CD14-positive monocyte (primary cell): Measurements from ENCODE around the gene SNAI3. TPM values are rescaled to one million over a fixed set of nuclear protein-coding genes. Genes with fewer than 3 reads are reported as not detected.

Experiments used
- DNase-seq, 3 donors: peaks; one replicate each; pipeline ENCODE4 v3.0.0-alpha.2; 2011 to 2022
- H2AFZ ChIP-seq: 2 replicates; pipeline ENCODE4 v1.6.0; 2012; ENCODE audit warnings: mild to moderate bottlenecking, low read depth, low read length, inconsistent platforms; ENCODE audit not compliant: insufficient read depth, poor library complexity, severe bottlenecking
- H3K27ac ChIP-seq, 2 donors: 1 replicate in 1 of 2; 2 replicates in 1 of 2; pipeline ENCODE4 v1.5.1; 2012 to 2013; ENCODE audit warnings: low read length in 2 of 2, control low read depth in 1 of 2, inconsistent platforms in 1 of 2, low read depth in 1 of 2, mild to moderate bottlenecking in 1 of 2
- H3K27me3 ChIP-seq, 2 donors: one replicate each; pipeline versions ENCODE4 v1.6.0 to v1.6.1; 2011 to 2013; ENCODE audit warnings: low read length in 2 of 2; ENCODE audit not compliant: control insufficient read depth in 2 of 2, insufficient read depth in 2 of 2
- H3K36me3 ChIP-seq, 2 donors: replicated peaks in 1 of 2; 1 replicate in 1 of 2; 2 replicates in 1 of 2; pipeline versions ENCODE4 v1.5.1 to v1.6.1; 2012 to 2013; ENCODE audit warnings: low read length in 2 of 2, control low read depth in 1 of 2, inconsistent platforms in 1 of 2, mild to moderate bottlenecking in 1 of 2; ENCODE audit not compliant: insufficient read depth in 2 of 2, control insufficient read depth in 1 of 2
- H3K4me1 ChIP-seq, 2 donors: 1 replicate in 1 of 2; 2 replicates in 1 of 2; pipeline versions ENCODE4 v1.5.1 to v1.6.1; 2012 to 2013; ENCODE audit warnings: low read length in 2 of 2, control low read depth in 1 of 2, inconsistent platforms in 1 of 2, mild to moderate bottlenecking in 1 of 2, moderate library complexity in 1 of 2; ENCODE audit not compliant: insufficient read depth in 2 of 2, control insufficient read depth in 1 of 2
- H3K4me2 ChIP-seq: replicated peaks from 2 replicates; pipeline ENCODE3; 2012; ENCODE audit warnings: low read length, moderate library complexity, mild to moderate bottlenecking; ENCODE audit not compliant: poor library complexity, severe bottlenecking; ENCODE audit errors: extremely low read depth
- H3K4me3 ChIP-seq, 3 experiments: fragments of 200-600 bp in 1 of 3; sonication (generic) in 1 of 3; replicated peaks in 1 of 3; 1 replicate in 2 of 3; 2 replicates in 1 of 3; pipeline ENCODE4 v1.5.1; 2011 to 2013; ENCODE audit warnings: low read length in 3 of 3, mild to moderate bottlenecking in 3 of 3, control low read depth in 2 of 3, low read depth in 2 of 3, inconsistent platforms in 1 of 3, moderate library complexity in 1 of 3
- H3K79me2 ChIP-seq: 2 replicates; pipeline ENCODE4 v1.6.0; 2012; ENCODE audit warnings: mild to moderate bottlenecking, control low read depth, inconsistent platforms, low read length, moderate library complexity; ENCODE audit not compliant: insufficient read depth
- H3K9ac ChIP-seq: 2 replicates; pipeline ENCODE4 v1.6.0; 2017; ENCODE audit warnings: low read length, mild to moderate bottlenecking; ENCODE audit not compliant: insufficient read depth, poor library complexity, severe bottlenecking
- H3K9me3 ChIP-seq, 2 donors: replicated peaks in 1 of 2; 1 replicate in 1 of 2; 2 replicates in 1 of 2; pipeline versions ENCODE4 v1.5.1 to v1.6.1; 2012 to 2013; ENCODE audit warnings: low read length in 2 of 2, control low read depth in 1 of 2; ENCODE audit not compliant: control insufficient read depth in 1 of 2, insufficient read depth in 1 of 2
- H4K20me1 ChIP-seq: 2 replicates; pipeline ENCODE4 v1.6.0; 2012; ENCODE audit warnings: mild to moderate bottlenecking, low read length, control low read depth, moderate library complexity; ENCODE audit not compliant: insufficient read depth
- H3K27ac Mint-ChIP-seq, 7 donors: one replicate each; pipeline ENCODE4 v1.8.0; 2020; ENCODE audit warnings: mild to moderate bottlenecking in 7 of 7, mixed read lengths in 7 of 7, moderate library complexity in 6 of 7, inconsistent platforms in 2 of 7
- H3K27me3 Mint-ChIP-seq, 3 donors: one replicate each; pipeline ENCODE4 v1.8.0; 2021 to 2022; ENCODE audit warnings: low read depth in 3 of 3, mild to moderate bottlenecking in 3 of 3, mixed read lengths in 3 of 3, moderate library complexity in 3 of 3, inconsistent platforms in 1 of 3
- H3K36me3 Mint-ChIP-seq, 2 donors: one replicate each; pipeline ENCODE4 v1.8.0; 2020; ENCODE audit warnings: mixed read lengths in 2 of 2, inconsistent platforms in 1 of 2, mild to moderate bottlenecking in 1 of 2
- H3K4me1 Mint-ChIP-seq: one replicate; pipeline ENCODE4 v1.8.0; 2020; ENCODE audit warnings: mild to moderate bottlenecking, mixed read lengths
- H3K4me3 Mint-ChIP-seq, 2 donors: one replicate each; pipeline ENCODE4 v1.8.0; 2020; ENCODE audit warnings: mild to moderate bottlenecking in 2 of 2, mixed read lengths in 2 of 2, moderate library complexity in 1 of 2
- H3K9me3 Mint-ChIP-seq, 7 donors: one replicate each; pipeline ENCODE4 v1.8.0; 2020 to 2022; ENCODE audit warnings: mixed read lengths in 7 of 7, mild to moderate bottlenecking in 6 of 7, moderate library complexity in 6 of 7, inconsistent platforms in 2 of 7
- WGBS: methylation state at CpG from one replicate; pipeline ENCODE4 v1.1.5; 2013; ENCODE audit warnings: missing lambda C conversion rate; ENCODE audit not compliant: insufficient coverage; 5-methylcytosine and 5-hydroxymethylcytosine counted together
- intact Hi-C, 2 donors: fragments of 100-400 bp; cut with micrococcal nuclease; formaldehyde crosslinking; loops; one replicate each; pipeline versions ENCODE4 v1.15.0 to v1.15.1; 2023
- polyA plus RNA-seq, 3 donors: library from polyadenylated mRNA; depleted of rRNA in 1 of 3; unstranded in 2 of 3; stranded (reverse) in 1 of 3; fragments of 300-500 nt in 2 of 3; fragments of >200 nt in 1 of 3; fragmentation: Illumina TruSeq in 2 of 3; gene quantifications; 1 replicate in 2 of 3; 2 replicates in 1 of 3; pipeline ENCODE4 v1.2.3, GENCODE V29; 2012 to 2021
- TF ChIP-seq, protein P1 (sequence below): fragments of 200-600 bp; IDR thresholded peaks from one replicate; pipeline ENCODE4 v1.8.0; 2022; ENCODE audit warnings: antibody characterized with exemption, mild to moderate bottlenecking

SNAI3 gene
- polyA plus RNA-seq, 3 donors: 4.2 to 6.4 (median 5.3) TPM

- Mint-ChIP-seq H3K27me3 (peaks cover 0 to 2% (median 2%) of the 10 kb centered on the region in 3 donors), H3K4me1 (peaks cover 32% of the 10 kb centered on the region), H3K36me3 (peaks cover 24 to 43% of the 10 kb centered on the region in 2 donors), H3K4me3 (peak within 1 kb of the TSS; percentile 92 to 97), H3K27ac (peak within 1 kb of the TSS; percentile 93 to 96 (median 95)), H3K9me3 (peaks cover 0 to 2% (median 0%) of the 10 kb centered on the region in 7 donors)
- DNase-seq: peak; percentile 70 to 87 (median 84)
- Histone ChIP-seq H3K79me2 (peaks cover 49% of the 10 kb centered on the region), H2AFZ (peak within 1 kb of the TSS; percentile 52), H3K9ac (peak within 1 kb of the TSS; percentile 93), H3K27ac (peak within 1 kb of the TSS; percentile 83 to 97), H3K4me2 (peak within 1 kb of the TSS; percentile 93), H4K20me1 (peaks cover 50% of the 10 kb centered on the region), H3K9me3 (no peaks in the 10 kb centered on the region), H3K36me3 (peaks cover 28 to 37% of the 10 kb centered on the region in 2 donors), H3K4me1 (peaks cover 45 to 53% of the 10 kb centered on the region in 2 donors), H3K27me3 (no peaks in the 10 kb centered on the region), H3K4me3 (peak within 1 kb of the TSS; percentile 79 to 100 (median 81))
- intact Hi-C loops: loop anchor here (2.0 to 5.0 kb wide), 2 partner anchors 36 kb away; partner anchors contain the start of gene SNAI3 (in 2 of the 2)
- TF ChIP-seq, protein P1, sequence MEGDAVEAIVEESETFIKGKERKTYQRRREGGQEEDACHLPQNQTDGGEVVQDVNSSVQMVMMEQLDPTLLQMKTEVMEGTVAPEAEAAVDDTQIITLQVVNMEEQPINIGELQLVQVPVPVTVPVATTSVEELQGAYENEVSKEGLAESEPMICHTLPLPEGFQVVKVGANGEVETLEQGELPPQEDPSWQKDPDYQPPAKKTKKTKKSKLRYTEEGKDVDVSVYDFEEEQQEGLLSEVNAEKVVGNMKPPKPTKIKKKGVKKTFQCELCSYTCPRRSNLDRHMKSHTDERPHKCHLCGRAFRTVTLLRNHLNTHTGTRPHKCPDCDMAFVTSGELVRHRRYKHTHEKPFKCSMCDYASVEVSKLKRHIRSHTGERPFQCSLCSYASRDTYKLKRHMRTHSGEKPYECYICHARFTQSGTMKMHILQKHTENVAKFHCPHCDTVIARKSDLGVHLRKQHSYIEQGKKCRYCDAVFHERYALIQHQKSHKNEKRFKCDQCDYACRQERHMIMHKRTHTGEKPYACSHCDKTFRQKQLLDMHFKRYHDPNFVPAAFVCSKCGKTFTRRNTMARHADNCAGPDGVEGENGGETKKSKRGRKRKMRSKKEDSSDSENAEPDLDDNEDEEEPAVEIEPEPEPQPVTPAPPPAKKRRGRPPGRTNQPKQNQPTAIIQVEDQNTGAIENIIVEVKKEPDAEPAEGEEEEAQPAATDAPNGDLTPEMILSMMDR: no peak
- WGBS: 0% methylated on average over 37 of the region's 41 CpGs
Observed at GRCh38 chr16:88650749-88651275, 35.5 kb downstream of the SNAI3 start, which contains the start of gene CYBA. Gene CYBA, minus strand, starts transcription at chr16:88651053. Its CDS starts 40 bp downstream, at chr16:88651013.

DNA sequence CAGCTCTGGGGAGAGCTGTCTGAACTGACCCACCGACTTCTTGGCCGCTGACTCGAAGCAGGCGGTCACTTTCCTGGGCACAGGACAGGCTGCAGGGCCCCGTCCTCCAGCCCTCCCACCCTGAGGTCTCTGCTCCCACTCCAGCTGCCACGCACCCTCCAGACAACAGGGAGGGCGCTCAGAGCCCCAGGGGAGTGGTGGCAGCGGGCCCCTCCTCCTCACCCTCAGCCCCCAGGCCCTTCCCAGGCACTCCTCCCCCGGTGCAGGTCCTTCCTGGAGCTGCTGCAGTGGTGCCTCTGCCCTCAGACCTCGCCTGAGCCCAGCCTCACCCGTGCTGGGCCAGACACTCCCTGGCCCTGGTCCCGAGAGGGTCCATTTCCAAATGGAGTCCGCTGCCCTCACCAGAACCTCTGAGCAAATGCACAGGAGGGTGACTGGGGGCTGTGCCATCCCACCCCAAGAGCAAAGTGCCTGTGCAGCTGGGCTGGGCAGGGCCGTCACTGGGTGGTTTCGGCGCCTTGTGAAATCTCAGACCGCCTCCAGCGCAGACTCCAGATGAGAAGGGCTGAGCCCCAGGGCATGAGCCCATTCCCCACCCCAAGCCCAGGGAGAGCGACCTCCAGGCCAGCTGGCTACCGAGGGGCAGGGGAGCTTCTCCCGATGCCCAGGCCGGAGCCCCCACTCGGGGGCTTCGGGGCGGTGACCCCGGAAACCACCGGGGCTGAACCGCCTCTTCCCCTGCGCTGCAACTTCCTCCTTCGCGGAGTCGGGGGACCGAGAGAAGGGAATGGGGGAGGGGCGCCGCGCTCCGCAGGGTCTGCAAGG, 36.2 kb downstream of the SNAI3 start:
- H3K36me3 Mint-ChIP-seq: peaks cover 29 to 48% of the 10 kb centered on the region in 2 donors
- DNase-seq: peak; percentile 48 to 63 (median 62)
- H3K9ac ChIP-seq: peak overlapping the region; percentile 93
- peak overlapping the region; percentile 50 for H2AFZ ChIP-seq
- peak overlapping the region; percentile 83 to 97 for H3K27ac ChIP-seq
- intact Hi-C loops: loop anchor here (2.0 to 5.0 kb wide), 2 partner anchors 37 kb away; partner anchors contain the start of gene SNAI3 (in 2 of the 2)
- peak overlapping the region; percentile 92 to 97 for H3K4me3 Mint-ChIP-seq
- 4% methylated on average over 28 of the region's 37 CpGs for WGBS
- peaks cover 33 to 39% of the 10 kb centered on the region in 2 donors for H3K36me3 ChIP-seq
- H3K9me3 ChIP-seq: no peaks in the 10 kb centered on the region
- peaks cover 56% of the 10 kb centered on the region for H4K20me1 ChIP-seq
- no peaks in the 10 kb centered on the region for H3K27me3 ChIP-seq
- H3K4me3 ChIP-seq: peak overlapping the region; percentile 79 to 100 (median 81)
- H3K4me1 ChIP-seq: peaks cover 45 to 53% of the 10 kb centered on the region in 2 donors
- peaks cover 56% of the 10 kb centered on the region for H3K79me2 ChIP-seq
- peak overlapping the region; percentile 93 for H3K4me2 ChIP-seq
- H3K4me1 Mint-ChIP-seq: peaks cover 35% of the 10 kb centered on the region
- peak overlapping the region; percentile 87 to 96 (median 94) for H3K27ac Mint-ChIP-seq
- peaks cover 0 to 4% (median 0%) of the 10 kb centered on the region in 7 donors for H3K9me3 Mint-ChIP-seq
- TF ChIP-seq, protein P1: no peak
- H3K27me3 Mint-ChIP-seq: peaks cover 0 to 2% (median 2%) of the 10 kb centered on the region in 3 donors
